Left ventricle myocardium inferior (tissue), 1 donor: ENCODE results near the gene HAGHL. TPM values are rescaled to one million over a fixed set of nuclear protein-coding genes. Genes with fewer than 3 reads are reported as not detected.
A peak's percentile ranks its signal among the peaks of the same experiment; 100 is the strongest.

Experiments used
- DNase-seq: peaks from one replicate; pipeline ENCODE4 v3.0.0-alpha.2; 2020
- H3K27ac ChIP-seq: fragments of 200-600 bp; replicated peaks from 2 replicates; pipeline ENCODE4 v1.8.0; 2021
- H3K27me3 ChIP-seq: fragments of 200-600 bp; 2 replicates; pipeline ENCODE4 v1.8.0; 2021; ENCODE audit warnings: low read depth
- H3K36me3 ChIP-seq: fragments of 200-600 bp; 2 replicates; pipeline ENCODE4 v1.8.0; 2021
- H3K4me1 ChIP-seq: fragments of 200-600 bp; 2 replicates; pipeline ENCODE4 v1.8.0; 2021
- H3K4me3 ChIP-seq: fragments of 200-600 bp; 2 replicates; pipeline ENCODE4 v1.8.0; 2021; ENCODE audit warnings: mild to moderate bottlenecking, moderate library complexity
- H3K9me3 ChIP-seq: fragments of 200-600 bp; replicated peaks from 2 replicates; pipeline ENCODE4 v1.8.0; 2021
- intact Hi-C: fragments of 100-400 bp; cut with micrococcal nuclease; formaldehyde crosslinking; loops from one replicate; pipeline ENCODE4 v1.11.0; 2022
- total RNA-seq: library from RNA; stranded (reverse); fragmentation: NEBNext Ultra II Directional; extraction: Animal tissue kit (Norgen Biotek cat#: 25700); gene quantifications from one replicate; pipeline ENCODE4 v1.2.1, GENCODE V29; 2021
- TF ChIP-seq, protein P1 (sequence below): fragments of 200-600 bp; IDR thresholded peaks from 2 replicates; pipeline ENCODE4 v1.8.0; 2021; ENCODE audit warnings: antibody characterized with exemption, mild to moderate bottlenecking, borderline replicate concordance
- donor health status: DM: no; HTN: yes; CAD: no; lungs with severe emphysema.

The HAGHL gene
- total RNA-seq, 1 donor from 2014 or later, result 12.0 TPM

DNA sequence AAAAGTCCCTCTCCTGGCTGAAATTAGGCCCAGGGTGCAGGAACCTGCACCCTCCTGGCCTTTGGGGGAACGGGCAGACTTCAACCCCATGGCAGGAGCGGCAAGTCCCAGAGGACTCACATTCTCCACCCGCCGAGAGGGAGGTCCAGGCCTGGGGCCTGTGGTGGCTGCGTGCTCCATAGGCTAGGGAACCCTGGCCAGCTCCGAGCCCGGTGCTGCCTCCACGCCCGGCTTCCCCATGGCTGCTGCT is 793 bp upstream of the HAGHL start:
- H3K27ac ChIP-seq, result no peak overlapping the region
- TF ChIP-seq, protein P1, sequence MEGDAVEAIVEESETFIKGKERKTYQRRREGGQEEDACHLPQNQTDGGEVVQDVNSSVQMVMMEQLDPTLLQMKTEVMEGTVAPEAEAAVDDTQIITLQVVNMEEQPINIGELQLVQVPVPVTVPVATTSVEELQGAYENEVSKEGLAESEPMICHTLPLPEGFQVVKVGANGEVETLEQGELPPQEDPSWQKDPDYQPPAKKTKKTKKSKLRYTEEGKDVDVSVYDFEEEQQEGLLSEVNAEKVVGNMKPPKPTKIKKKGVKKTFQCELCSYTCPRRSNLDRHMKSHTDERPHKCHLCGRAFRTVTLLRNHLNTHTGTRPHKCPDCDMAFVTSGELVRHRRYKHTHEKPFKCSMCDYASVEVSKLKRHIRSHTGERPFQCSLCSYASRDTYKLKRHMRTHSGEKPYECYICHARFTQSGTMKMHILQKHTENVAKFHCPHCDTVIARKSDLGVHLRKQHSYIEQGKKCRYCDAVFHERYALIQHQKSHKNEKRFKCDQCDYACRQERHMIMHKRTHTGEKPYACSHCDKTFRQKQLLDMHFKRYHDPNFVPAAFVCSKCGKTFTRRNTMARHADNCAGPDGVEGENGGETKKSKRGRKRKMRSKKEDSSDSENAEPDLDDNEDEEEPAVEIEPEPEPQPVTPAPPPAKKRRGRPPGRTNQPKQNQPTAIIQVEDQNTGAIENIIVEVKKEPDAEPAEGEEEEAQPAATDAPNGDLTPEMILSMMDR, result no peak
- intact Hi-C loops, result no loop called here
- peaks cover 37% of the 10 kb centered on the region for H3K4me1 ChIP-seq
- no peak for DNase-seq
- peak overlapping the region; percentile 75 for H3K4me3 ChIP-seq
- peaks cover 26% of the 10 kb centered on the region for H3K27me3 ChIP-seq
- peaks cover 5% of the 10 kb centered on the region for H3K36me3 ChIP-seq
- H3K9me3 ChIP-seq, result no peaks in the 10 kb centered on the region

DNA sequence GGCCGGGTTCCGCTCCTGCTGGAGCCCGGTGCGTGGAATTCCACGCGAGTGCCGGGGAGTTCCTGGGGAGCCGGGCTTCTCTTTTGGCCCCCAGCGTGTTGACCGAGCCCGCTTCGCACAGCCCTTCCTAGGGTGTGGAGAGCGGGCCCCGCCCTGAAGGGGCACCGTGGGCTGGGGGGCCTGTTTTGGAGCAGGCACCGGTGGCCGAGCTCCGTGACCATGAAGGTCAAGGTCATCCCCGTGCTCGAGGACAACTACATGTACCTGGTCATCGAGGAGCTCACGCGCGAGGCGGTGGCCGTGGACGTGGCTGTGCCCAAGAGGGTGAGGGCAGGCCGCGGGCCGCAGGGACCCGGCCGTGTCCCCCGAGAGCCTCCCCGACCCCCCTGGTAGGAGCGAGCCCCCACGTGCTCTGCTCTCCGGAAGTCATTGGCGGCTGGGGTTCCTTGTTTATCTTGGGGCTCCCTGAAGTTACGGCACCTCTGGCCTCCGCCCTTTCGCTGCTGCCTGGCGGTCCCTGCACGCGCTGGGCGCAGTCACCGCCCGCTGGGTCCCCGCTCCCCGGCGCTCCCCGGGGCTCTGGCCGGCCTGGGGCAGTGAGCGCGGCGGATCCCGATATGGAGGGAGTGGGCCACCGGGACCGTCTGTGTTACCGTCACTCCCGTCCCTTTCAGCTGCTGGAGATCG is 528 bp downstream of the HAGHL start:
- Histone ChIP-seq H3K9me3 (no peaks in the 10 kb centered on the region), H3K4me1 (peaks cover 27% of the 10 kb centered on the region), H3K27ac (no peak overlapping the region), H3K4me3 (peak overlapping the region; percentile 75), H3K36me3 (peaks cover 13% of the 10 kb centered on the region), H3K27me3 (peaks cover 26% of the 10 kb centered on the region)
- no peak for DNase-seq
- intact Hi-C loops, result no loop called here
- TF ChIP-seq, protein P1, result no peak

DNA sequence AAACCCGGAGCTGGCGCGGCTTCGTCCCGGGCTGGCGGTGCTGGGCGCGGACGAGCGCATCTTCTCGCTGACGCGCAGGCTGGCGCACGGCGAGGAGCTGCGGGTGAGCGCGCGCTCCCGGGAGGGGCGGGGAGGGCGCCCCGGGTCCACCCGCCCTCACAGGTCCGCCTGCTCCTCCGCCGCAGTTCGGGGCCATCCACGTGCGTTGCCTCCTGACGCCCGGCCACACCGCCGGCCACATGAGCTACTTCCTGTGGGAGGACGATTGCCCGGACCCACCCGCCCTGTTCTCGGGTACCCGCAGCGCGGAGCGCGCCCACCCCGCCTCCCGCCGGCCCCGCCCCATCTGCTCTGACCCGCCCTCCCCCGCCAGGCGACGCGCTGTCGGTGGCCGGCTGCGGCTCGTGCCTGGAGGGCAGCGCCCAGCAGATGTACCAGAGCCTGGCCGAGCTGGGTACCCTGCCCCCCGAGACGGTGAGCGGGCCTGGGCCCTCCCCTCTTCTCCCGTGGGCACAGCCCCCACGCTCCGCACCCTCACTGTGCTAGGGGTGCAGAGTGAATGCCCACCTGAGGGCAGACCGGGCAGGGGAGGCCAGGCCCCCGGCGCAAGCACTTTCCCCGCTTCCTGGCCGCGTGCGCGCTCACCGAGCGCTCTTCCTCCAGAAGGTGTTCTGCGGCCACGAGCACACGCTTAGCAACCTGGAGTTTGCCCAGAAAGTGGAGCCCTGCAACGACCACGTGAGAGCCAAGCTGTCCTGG is 1.4 kb downstream of the HAGHL start:
- peak; percentile 65 for DNase-seq
- Histone ChIP-seq H3K27ac (no peak overlapping the region), H3K9me3 (no peaks in the 10 kb centered on the region), H3K4me1 (peaks cover 27% of the 10 kb centered on the region), H3K27me3 (peaks cover 26% of the 10 kb centered on the region), H3K36me3 (peaks cover 22% of the 10 kb centered on the region), H3K4me3 (peak overlapping the region; percentile 75)
- intact Hi-C loops, result no loop called here
- TF ChIP-seq, protein P1, result no peak

DNA sequence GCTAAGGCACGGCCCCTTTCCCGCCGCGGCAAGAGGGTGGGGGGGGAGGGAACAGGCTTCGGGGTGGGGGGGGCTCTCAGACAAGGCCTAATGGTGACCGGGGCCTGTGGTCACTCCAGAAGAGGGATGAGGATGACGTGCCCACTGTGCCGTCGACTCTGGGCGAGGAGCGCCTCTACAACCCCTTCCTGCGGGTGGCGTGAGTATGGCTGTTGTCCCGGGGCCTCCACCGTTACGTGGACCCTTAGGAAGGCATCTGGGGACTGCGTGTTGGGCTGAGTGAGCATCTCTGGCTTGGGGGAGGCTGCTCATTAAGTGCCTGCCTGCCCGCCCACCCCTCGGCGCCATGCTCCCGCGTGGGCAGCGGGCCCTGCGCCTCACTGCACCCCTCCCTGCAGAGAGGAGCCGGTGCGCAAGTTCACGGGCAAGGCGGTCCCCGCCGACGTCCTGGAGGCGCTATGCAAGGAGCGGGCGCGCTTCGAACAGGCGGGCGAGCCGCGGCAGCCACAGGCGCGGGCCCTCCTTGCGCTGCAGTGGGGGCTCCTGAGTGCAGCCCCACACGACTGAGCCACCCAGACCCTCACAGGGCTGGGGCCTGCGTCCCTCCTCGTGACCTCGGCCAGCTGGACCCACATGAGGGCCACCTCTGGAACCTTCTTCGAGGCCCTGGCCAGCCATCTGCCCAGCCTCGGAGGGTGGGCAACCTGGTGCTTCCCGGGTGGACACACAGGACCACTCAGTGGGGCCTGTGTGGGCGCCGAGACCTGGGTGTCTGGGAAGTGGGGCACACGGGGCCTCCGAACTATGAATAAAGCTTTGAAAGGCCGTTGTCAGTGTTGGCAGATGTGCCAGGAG is 2.2 kb downstream of the HAGHL start:
- H3K4me1 ChIP-seq, result peaks cover 27% of the 10 kb centered on the region
- H3K4me3 ChIP-seq, result peak overlapping the region; percentile 75
- H3K27ac ChIP-seq, result no peak overlapping the region
- TF ChIP-seq, protein P1, result no peak
- intact Hi-C loops, result no loop called here
- peaks cover 26% of the 10 kb centered on the region for H3K27me3 ChIP-seq
- no peak for DNase-seq
- no peaks in the 10 kb centered on the region for H3K9me3 ChIP-seq
- H3K36me3 ChIP-seq, result peaks cover 30% of the 10 kb centered on the region

DNA sequence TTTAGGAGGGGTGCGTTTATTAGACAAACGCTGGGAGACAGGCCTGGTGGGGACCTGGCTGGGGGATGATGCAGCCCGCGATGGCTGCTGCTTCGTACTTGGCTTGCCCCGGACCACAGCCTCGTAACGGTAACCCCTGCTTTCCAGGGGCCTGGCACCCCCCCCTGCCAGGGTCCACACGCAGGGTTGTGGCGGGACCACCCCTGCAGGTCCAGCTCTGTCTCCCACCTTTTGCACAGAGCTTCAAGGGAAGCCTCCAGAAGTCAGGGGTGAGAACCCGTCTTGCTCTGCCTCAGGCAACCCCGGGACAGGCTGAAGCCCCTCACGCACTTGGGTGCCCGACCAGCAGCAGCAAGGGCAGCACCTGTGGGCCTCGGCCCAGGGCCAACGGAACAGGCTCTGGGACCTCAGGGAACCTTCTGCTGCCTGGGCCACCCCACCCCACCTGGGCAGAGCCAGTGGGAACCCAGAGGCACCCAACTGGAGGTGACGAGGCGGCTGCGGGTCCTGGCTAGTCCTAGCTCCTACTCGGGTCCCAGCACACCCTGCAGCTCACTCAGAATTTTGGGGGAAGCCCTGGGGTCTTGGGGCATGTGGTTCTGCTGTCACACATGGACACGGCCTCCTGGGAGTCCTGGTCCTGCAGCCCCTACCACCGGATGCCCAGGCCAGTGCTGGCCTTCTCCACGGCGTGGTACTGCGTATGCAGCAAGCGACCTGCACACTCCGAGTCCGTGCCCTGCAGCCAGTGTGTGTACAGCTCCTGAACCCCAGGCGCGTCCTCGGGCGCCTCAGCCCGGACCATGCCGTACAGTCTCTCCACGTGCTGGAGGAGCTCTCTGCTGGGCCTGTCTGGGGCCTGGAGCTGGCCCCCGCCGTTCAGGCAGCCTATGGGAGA is 3.1 kb downstream of the HAGHL start:
- Histone ChIP-seq H3K27me3 (peaks cover 26% of the 10 kb centered on the region), H3K27ac (no peak overlapping the region), H3K9me3 (no peaks in the 10 kb centered on the region), H3K4me3 (no peak overlapping the region), H3K4me1 (peaks cover 27% of the 10 kb centered on the region), H3K36me3 (peaks cover 39% of the 10 kb centered on the region)
- DNase-seq, result no peak
- intact Hi-C loops, result no loop called here
- TF ChIP-seq, protein P1, result no peak
